GM19395 (cell line): ENCODE results near the gene OBSCN.

ENCODE experiments used
- ATAC-seq: cut with Tn5 transposase; IDR thresholded peaks from one replicate; pipeline ENCODE4 v1.9.1; 2021; ENCODE audit warnings: mild to moderate bottlenecking, moderate library complexity; ENCODE audit not compliant: unreplicated experiment

Gene OBSCN

GRCh38 chr1:228304225-228304624 lies 96.4 kb downstream of the OBSCN start:
- no peak for ATAC-seq

GRCh38 chr1:228304766-228305395 lies 97.0 kb downstream of the OBSCN start:
- ATAC-seq: no peak

- no peak for ATAC-seq
These were observed 97.9 kb downstream of the OBSCN start for GRCh38 chr1:228305721-228306152.

GRCh38 chr1:228306275-228307217 lies 98.7 kb downstream of the OBSCN start:
- ATAC-seq: no peak

- ATAC-seq: no peak
These were observed 99.6 kb downstream of the OBSCN start for GRCh38 chr1:228307218-228308023.

GRCh38 chr1:228308085-228308601 lies 100.3 kb downstream of the OBSCN start:
- ATAC-seq: no peak

- no peak for ATAC-seq
These were observed 100.9 kb downstream of the OBSCN start for GRCh38 chr1:228308628-228309325.

GRCh38 chr1:228309326-228310067 lies 101.7 kb downstream of the OBSCN start:
- no peak for ATAC-seq

GRCh38 chr1:228310162-228310792 lies 102.4 kb downstream of the OBSCN start:
- no peak for ATAC-seq

GRCh38 chr1:228311091-228311490 lies 103.2 kb downstream of the OBSCN start:
- ATAC-seq: no peak

GRCh38 chr1:228312136-228312764 lies 104.4 kb downstream of the OBSCN start:
- no peak for ATAC-seq

GRCh38 chr1:228313536-228314277 lies 105.9 kb downstream of the OBSCN start:
- ATAC-seq: no peak

- ATAC-seq: no peak
These were observed 106.4 kb downstream of the OBSCN start for GRCh38 chr1:228314315-228314657.

- ATAC-seq: no peak
These were observed 107.0 kb downstream of the OBSCN start for GRCh38 chr1:228314658-228315483.

- no peak for ATAC-seq
These were observed 107.7 kb downstream of the OBSCN start for GRCh38 chr1:228315484-228315944.

GRCh38 chr1:228315945-228316588 lies 108.2 kb downstream of the OBSCN start:
- no peak for ATAC-seq
